NB4 (cell line): Measurements from ENCODE around the gene ARF4.
"Not testable (repeated sequence)": the region's sequence is repeated elsewhere in the genome, so short reads cannot be mapped to it uniquely, and the experiment has no call there.

ENCODE experiments used
- DNase-seq: peaks from one replicate; pipeline ENCODE4 v3.0.0; 2010; ENCODE audit warnings: low read depth
- H3K4me3 ChIP-seq: one replicate; pipeline ENCODE4 v1.5.1; 2011; ENCODE audit warnings: mild to moderate bottlenecking, low read depth, low read length, moderate library complexity
- CTCF ChIP-seq: IDR thresholded peaks from one replicate; pipeline ENCODE4 v1.5.1; 2012; ENCODE audit warnings: low read depth, low read length
- MAX ChIP-seq: IDR thresholded peaks from 2 replicates; pipeline ENCODE4 v1.6.1; 2011; ENCODE audit warnings: low read depth, low read length
- MYC ChIP-seq: IDR thresholded peaks from 2 replicates; pipeline ENCODE4 v1.6.1; 2011; ENCODE audit warnings: low read depth, low read length
- POLR2A ChIP-seq: IDR thresholded peaks from 2 replicates; pipeline ENCODE4 v1.6.1; 2011; ENCODE audit warnings: mild to moderate bottlenecking; ENCODE audit not compliant: insufficient read length; ENCODE audit errors: extremely low read depth

ARF4 gene

GRCh38 chr3:57597127-57597923 lies at the start of gene ARF4:
Gene ARF4 (minus strand): TSS chr3:57597344. CDS start chr3:57597140, 204 bp downstream.
- peak within 1 kb of the TSS; percentile 96 for H3K4me3 ChIP-seq
- TF ChIP-seq MAX (peak; percentile 81; the same call in 1 of the 2 replicates), MYC (peak; percentile 86), CTCF (no peak), POLR2A (peak; percentile 85)
- peak; percentile 99 for DNase-seq

- no peak overlapping the region for H3K4me3 ChIP-seq
- peak; percentile 23 for DNase-seq
- TF ChIP-seq MAX (no peak), MYC (no peak), POLR2A (no peak), CTCF (no peak)
Observed at GRCh38 chr3:57646723-57647122, 49.6 kb upstream of the ARF4 start.

GRCh38 chr3:57644740-57645139 lies 47.6 kb upstream of the ARF4 start:
- no peak for DNase-seq
- no peak overlapping the region for H3K4me3 ChIP-seq
- TF ChIP-seq MAX (no peak), POLR2A (no peak), CTCF (no peak), MYC (no peak)

- DNase-seq, result no peak
- H3K4me3 ChIP-seq, result no peak overlapping the region
- no peak for TF ChIP-seq MYC
- no peak for TF ChIP-seq MAX
- TF ChIP-seq POLR2A, result no peak
- no peak for TF ChIP-seq CTCF
Observed at GRCh38 chr3:57637391-57637790, 40.2 kb upstream of the ARF4 start.

GRCh38 chr3:57634259-57634658 lies 37.1 kb upstream of the ARF4 start:
- not testable (repeated sequence) for DNase-seq, H3K4me3 ChIP-seq

GRCh38 chr3:57627976-57628375 lies 30.8 kb upstream of the ARF4 start:
- TF ChIP-seq POLR2A (no peak), MAX (no peak)
- no peak for DNase-seq
- no peak overlapping the region for H3K4me3 ChIP-seq

- H3K4me3 ChIP-seq, result no peak overlapping the region
- DNase-seq, result no peak
- no peak for TF ChIP-seq MYC
- TF ChIP-seq POLR2A, result no peak
- no peak for TF ChIP-seq MAX
- no peak for TF ChIP-seq CTCF
Observed at GRCh38 chr3:57624801-57625200, 27.7 kb upstream of the ARF4 start.
